Testis (tissue), 5 donors: Measurements from ENCODE around the gene MYL6B. TPM values are rescaled to one million over a fixed set of nuclear protein-coding genes. Genes with fewer than 3 reads are reported as not detected.

Source experiments
- DNase-seq: peaks from one replicate; pipeline ENCODE4 v3.0.0-alpha.2; 2019
- H3K27ac ChIP-seq, 2 donors: fragments of 200-600 bp; sonication (generic); one replicate each; pipeline ENCODE4 v1.5.1; 2019
- H3K27me3 ChIP-seq: fragments of 200-600 bp; sonication (generic); one replicate; pipeline ENCODE4 v1.5.1; 2019
- H3K36me3 ChIP-seq: fragments of 200-600 bp; sonication (generic); one replicate; pipeline ENCODE4 v1.5.1; 2017; ENCODE audit warnings: low read depth; ENCODE audit errors: missing control alignments
- H3K4me1 ChIP-seq: fragments of 200-600 bp; sonication (generic); one replicate; pipeline ENCODE4 v1.5.1; 2019
- H3K4me3 ChIP-seq, 2 donors: fragments of 200-600 bp; sonication (generic); one replicate each; pipeline ENCODE4 v1.5.1; 2017 to 2019
- H3K9me3 ChIP-seq: fragments of 200-600 bp; sonication (generic); one replicate; pipeline ENCODE4 v1.5.1; 2017
- CTCF ChIP-seq, 3 experiments: fragments of 450-650 bp in 2 of 3; fragments of 200-600 bp in 1 of 3; sonication (generic) in 1 of 3; IDR thresholded peaks; one replicate each; pipeline ENCODE4 v1.5.1; 2016 to 2019; ENCODE audit warnings: antibody characterized with exemption in 3 of 3, mild to moderate bottlenecking in 2 of 3, moderate library complexity in 1 of 3
- POLR2A ChIP-seq: fragments of 450-650 bp; IDR thresholded peaks from one replicate; pipeline ENCODE4 v1.6.1; 2017; ENCODE audit warnings: antibody characterized with exemption, mild to moderate bottlenecking, moderate library complexity
- WGBS, 2 donors: methylation state at CpG; one replicate each; pipeline ENCODE4 v1.1.5; 2018; 5-methylcytosine and 5-hydroxymethylcytosine counted together
- intact Hi-C: fragments of 100-400 bp; cut with DNase I; formaldehyde crosslinking; loops from one replicate; pipeline ENCODE4 v1.15.1; 2023; ENCODE audit warnings: low total_unique reads
- long read RNA-seq, 2 donors: transcript quantifications; one replicate each; lab custom pipeline, GENCODE V29; 2026
- polyA plus RNA-seq: library from polyadenylated mRNA; stranded (reverse); fragments of 350-450 nt; fragmentation: Illumina TruSeq; extraction: RNeasy Lipid Tissue Mini Kit (QIAGEN cat#74804); gene quantifications from one replicate; pipeline ENCODE4 v1.2.3, GENCODE V29; 2014; ENCODE audit warnings: low read depth, low replicate concordance; ENCODE audit not compliant: insufficient read depth
- total RNA-seq, 2 donors: library from RNA; depleted of rRNA; stranded (reverse); fragments of >200 nt; gene quantifications; one replicate each; pipeline ENCODE4 v1.2.3, GENCODE V29; 2016

MYL6B gene
- total RNA-seq, result 100 to 1,000 TPM; 229 to 428 TPM
- 480 TPM for polyA plus RNA-seq
- long read RNA-seq, donor 1, transcript MYL6B-208 (3 exons, 322 nt), result major isoform, 9 of 101 reads
- long read RNA-seq, donor 1, partial matches to known transcripts, result 64 of 101 reads
- long read RNA-seq, donor 1, other reads (novel, unspliced or antisense), result 26 of 101 reads
- long read RNA-seq, donor 2, transcript MYL6B-208 (3 exons, 322 nt), result major isoform, 7 of 31 reads
- long read RNA-seq, donor 2, partial matches to known transcripts, result 14 of 31 reads
- long read RNA-seq, donor 2, other reads (novel, unspliced or antisense), result 9 of 31 reads

DNA sequence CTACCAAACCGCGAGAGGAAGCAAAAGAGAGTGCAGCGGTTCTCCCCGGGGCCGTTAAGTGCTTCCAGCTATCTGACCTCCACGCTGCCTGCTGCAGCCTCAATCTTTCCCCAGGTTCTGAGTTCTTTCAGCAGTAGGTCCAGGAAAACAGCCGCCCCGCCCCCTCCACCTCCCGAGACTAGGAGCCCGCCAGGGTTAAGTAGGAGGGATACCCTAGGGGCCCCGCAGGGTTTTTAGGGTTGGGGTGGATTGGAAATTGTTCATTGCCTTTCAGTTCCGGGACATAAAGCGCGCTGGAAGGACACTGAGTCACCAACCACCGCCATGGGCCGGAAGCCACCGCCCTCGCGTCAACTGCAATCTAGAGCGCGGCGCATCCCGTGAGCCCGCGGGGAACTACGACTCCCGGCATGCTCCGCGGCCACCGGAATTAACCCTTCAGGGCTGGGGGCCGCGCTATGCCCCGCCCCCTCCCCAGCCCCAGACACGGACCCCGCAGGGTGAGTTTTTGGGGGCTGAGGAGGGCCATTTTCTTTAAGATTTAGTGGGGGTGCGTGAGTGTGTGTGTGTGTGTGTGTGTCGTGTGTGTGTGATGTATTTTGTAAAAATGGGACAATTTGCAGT lies at the start of gene MYL6B:
Gene MYL6B (plus strand): TSS at position 456 of the 624 bp plus-strand sequence. CDS start 1,332 bp downstream, outside the sequence.
- Histone ChIP-seq H3K27me3 (no peaks in the 10 kb centered on the region), H3K9me3 (no peaks in the 10 kb centered on the region), H3K4me3 (peak within 1 kb of the TSS; percentile 80), H3K4me1 (peaks cover 26% of the 10 kb centered on the region), H3K36me3 (no peaks in the 10 kb centered on the region), H3K27ac (peak within 1 kb of the TSS; percentile 77 to 92)
- DNase-seq, result peak; percentile 96
- no peak for TF ChIP-seq POLR2A
- TF ChIP-seq CTCF (IDR thresholded peaks at IDR 0.05), result peak in 1 of 3 experiments; percentile 37
- intact Hi-C loops, result no loop called here
- 0% methylated on average over 36 to 37 of the region's 37 CpGs for WGBS, 2 donors

GRCh38 chr12:56102683-56103065 lies 49.7 kb upstream of the MYL6B start:
- H3K4me3 ChIP-seq, result no peak overlapping the region
- WGBS, 2 donors, result 74 to 79% methylated on average over 1 of the region's 1 CpG
- H3K9me3 ChIP-seq, result no peaks in the 10 kb centered on the region
- H3K27me3 ChIP-seq, result no peaks in the 10 kb centered on the region
- H3K4me1 ChIP-seq, result peaks cover 12% of the 10 kb centered on the region
- intact Hi-C loops, result no loop called here
- TF ChIP-seq CTCF (IDR thresholded peaks at IDR 0.05) (no peak), POLR2A (no peak)
- H3K36me3 ChIP-seq, result no peaks in the 10 kb centered on the region
- no peak for DNase-seq
- no peak overlapping the region for H3K27ac ChIP-seq

DNA sequence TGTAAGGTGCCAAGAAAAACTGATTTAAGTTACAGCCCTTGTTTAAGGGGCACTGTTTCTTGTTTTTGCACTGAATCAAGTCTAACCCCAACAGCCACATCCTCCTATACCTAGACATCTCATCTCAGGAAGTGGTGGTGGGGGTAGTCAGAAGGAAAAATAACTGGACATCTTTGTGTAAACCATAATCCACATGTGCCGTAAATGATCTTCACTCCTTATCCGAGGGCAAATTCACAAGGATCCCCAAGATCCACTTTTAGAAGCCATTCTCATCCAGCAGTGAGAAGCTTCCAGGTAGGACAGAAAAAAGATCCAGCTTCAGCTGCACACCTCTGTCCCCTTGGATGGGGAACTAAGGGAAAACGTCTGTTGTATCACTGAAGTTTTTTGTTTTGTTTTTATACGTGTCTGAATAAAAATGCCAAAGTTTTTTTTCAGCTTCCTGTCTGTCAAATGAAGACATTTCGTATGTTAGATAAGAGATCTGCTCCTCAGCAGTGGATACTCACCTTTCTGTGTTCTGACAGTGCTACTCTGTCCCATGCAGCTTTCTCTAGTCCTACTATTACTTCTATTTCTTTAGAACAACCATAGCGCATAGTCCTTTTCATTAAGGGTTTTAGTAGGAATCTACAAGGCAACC lies 49.2 kb upstream of the MYL6B start:
- TF ChIP-seq POLR2A (no peak), CTCF (IDR thresholded peaks at IDR 0.05) (no peak)
- Histone ChIP-seq H3K9me3 (no peaks in the 10 kb centered on the region), H3K36me3 (no peaks in the 10 kb centered on the region), H3K27ac (peak overlapping the region in 1 of 2 donors; percentile 41), H3K4me1 (peaks cover 12% of the 10 kb centered on the region), H3K4me3 (peak overlapping the region; percentile 84 to 92), H3K27me3 (no peaks in the 10 kb centered on the region)
- no peak for DNase-seq
- intact Hi-C loops, result no loop called here
- WGBS, 2 donors, result 41 to 47% methylated on average over 6 of the region's 6 CpGs

- Histone ChIP-seq H3K27ac (peak overlapping the region; percentile 41 to 88), H3K4me3 (peak overlapping the region; percentile 84 to 92), H3K36me3 (no peaks in the 10 kb centered on the region), H3K4me1 (peaks cover 12% of the 10 kb centered on the region), H3K27me3 (no peaks in the 10 kb centered on the region), H3K9me3 (no peaks in the 10 kb centered on the region)
- 0 to 1% methylated on average over 8 of the region's 8 CpGs for WGBS, 2 donors
- intact Hi-C loops, result no loop called here
- no peak for DNase-seq
- no peak for TF ChIP-seq POLR2A
- TF ChIP-seq CTCF (IDR thresholded peaks at IDR 0.05), result no peak
Observed at GRCh38 chr12:56103823-56104108, 48.6 kb upstream of the MYL6B start.
